ENCODE data around the gene METTL4.

The METTL4 gene

GRCh38 chr18:2522112-2522511 is 49.2 kb downstream of the METTL4 start:
- FAIRE-seq (no peak), DNase-seq (ENCODE audit: insufficient read length, low spot score) (no peak)

- DNase-seq (ENCODE audit: insufficient read length, low spot score): no peak
- no peak for FAIRE-seq
Measured at GRCh38 chr18:2518473-2518872, 52.8 kb downstream of the METTL4 start.

- DNase-seq (ENCODE audit: insufficient read length, low spot score) (no peak), FAIRE-seq (no peak)
Measured at GRCh38 chr18:2515908-2516625, 55.2 kb downstream of the METTL4 start.

- FAIRE-seq: no peak
- no peak for DNase-seq (ENCODE audit: insufficient read length, low spot score)
Measured at GRCh38 chr18:2515171-2515787, 56.0 kb downstream of the METTL4 start.

- no peak for FAIRE-seq
Measured at GRCh38 chr18:2513616-2514015, 57.7 kb downstream of the METTL4 start.

GRCh38 chr18:2512059-2512458 is 59.2 kb downstream of the METTL4 start:
- FAIRE-seq: no peak
- no peak for DNase-seq (ENCODE audit: insufficient read length, low spot score)

More at GRCh38 chr18:2513616-2514015, 57.7 kb downstream of the METTL4 start:
- DNase-seq (ENCODE audit: insufficient read length, low spot score): no peak

- no peak for DNase-seq (ENCODE audit: insufficient read length, low spot score)
- no peak for FAIRE-seq
Measured at GRCh38 chr18:2511451-2511850, 59.9 kb downstream of the METTL4 start.

- no peak for DNase-seq (ENCODE audit: insufficient read length, low spot score)
- no peak for FAIRE-seq
Measured at GRCh38 chr18:2510416-2510815, 60.9 kb downstream of the METTL4 start.

GRCh38 chr18:2508678-2509077 is 62.6 kb downstream of the METTL4 start:
- no peak for DNase-seq (ENCODE audit: insufficient read length, low spot score)
- no peak for FAIRE-seq

GRCh38 chr18:2508155-2508554 is 63.1 kb downstream of the METTL4 start:
- FAIRE-seq (no peak), DNase-seq (ENCODE audit: insufficient read length, low spot score) (no peak)

- no peak for DNase-seq (ENCODE audit: insufficient read length, low spot score)
- no peak for FAIRE-seq
Measured at GRCh38 chr18:2504642-2505041, 66.7 kb downstream of the METTL4 start.

- no peak for FAIRE-seq
Measured at GRCh38 chr18:2502880-2503279, 68.4 kb downstream of the METTL4 start.

GRCh38 chr18:2502394-2502793 is 68.9 kb downstream of the METTL4 start:
- FAIRE-seq (no peak), DNase-seq (ENCODE audit: insufficient read length, low spot score) (no peak)

More at GRCh38 chr18:2502880-2503279, 68.4 kb downstream of the METTL4 start:
- DNase-seq (ENCODE audit: insufficient read length, low spot score): no peak

GRCh38 chr18:2497797-2498196 is 73.5 kb downstream of the METTL4 start:
- FAIRE-seq: no peak

GRCh38 chr18:2495381-2495780 is 75.9 kb downstream of the METTL4 start:
- DNase-seq (ENCODE audit: insufficient read length, low spot score) (no peak), FAIRE-seq (no peak)

More at GRCh38 chr18:2497797-2498196, 73.5 kb downstream of the METTL4 start:
- DNase-seq (ENCODE audit: insufficient read length, low spot score): no peak

- DNase-seq (ENCODE audit: insufficient read length, low spot score) (no peak), FAIRE-seq (no peak)
Measured at GRCh38 chr18:2494921-2495320, 76.4 kb downstream of the METTL4 start.

Measured in GM19239 (cell line).